HepG2 (cell line): Measurements from ENCODE around the gene ZNF280A. TPM values are rescaled to one million over a fixed set of nuclear protein-coding genes. Genes with fewer than 3 reads are reported as not detected.

ENCODE experiments used
- ATAC-seq: fragments of 200-7000 bp; cut with Tn5 transposase; 3 replicates; pipeline ENCODE4 v1.9.1; 2020; ENCODE audit warnings: mild to moderate bottlenecking, moderate library complexity
- BruUV-seq: library from RNA; stranded (reverse); fragments of 400-500 nt; replicated peaks from 2 replicates; lab custom pipeline; 2021; lab: Mats Ljungman, UMichigan
- CTCF ChIA-PET: fragments of 300-600 bp; formaldehyde crosslinking; extraction: SDS; loops from one replicate; lab custom pipeline; 2021; ENCODE audit warnings: low total read pairs, inconsistent platforms, low intra/inter-chr PET ratio; lab: Yijun Ruan, JAX
- POLR2A ChIA-PET: fragments of 350-600 bp; sonication (Branson Sonifier 250); formaldehyde crosslinking; loops from one replicate; lab custom pipeline; 2020; ENCODE audit warnings: antibody characterized with exemption, inconsistent platforms; lab: Yijun Ruan, JAX
- DNase-seq: peaks from one replicate; pipeline ENCODE4 v3.0.0-alpha.2; 2015; ENCODE audit warnings: low spot score
- FAIRE-seq: peaks from 3 replicates; lab custom pipeline; 2011; peaks lifted over from hg19 to GRCh38; lab: Jason Lieb, UNC
- H2AFZ ChIP-seq: one replicate; pipeline ENCODE4 v1.6.1; 2011; ENCODE audit warnings: low read length, inconsistent platforms
- H3K27ac ChIP-seq: fragments of 300-600 bp; 3 replicates; pipeline ENCODE4 v1.8.0; 2011; ENCODE audit warnings: mixed run types, mild to moderate bottlenecking, mixed read lengths, low read length, inconsistent platforms; ENCODE audit not compliant: insufficient read depth; ENCODE audit errors: extremely low read length
- H3K27me3 ChIP-seq, 2 experiments: fragments of 200-600 bp in 1 of 2; 2 replicates in 1 of 2; 3 replicates in 1 of 2; pipeline versions ENCODE4 v1.6.0 to v1.8.0; 2011; ENCODE audit warnings: low read length in 2 of 2, mild to moderate bottlenecking in 2 of 2, moderate library complexity in 2 of 2, inconsistent platforms in 1 of 2; ENCODE audit not compliant: insufficient read depth in 2 of 2, control insufficient read depth in 1 of 2
- H3K36me3 ChIP-seq, 2 experiments: fragments of 200-600 bp in 1 of 2; replicated peaks in 1 of 2; 2 replicates in 1 of 2; 3 replicates in 1 of 2; pipeline versions ENCODE4 v1.5.1 to v1.8.0; 2011; ENCODE audit warnings: low read length in 2 of 2, inconsistent platforms in 1 of 2; ENCODE audit not compliant: insufficient read depth in 2 of 2, control insufficient read depth in 1 of 2
- H3K4me1 ChIP-seq: 2 replicates; pipeline ENCODE4 v1.5.1; 2012; ENCODE audit warnings: low read length, inconsistent platforms; ENCODE audit not compliant: insufficient read depth
- H3K4me2 ChIP-seq: 2 replicates; pipeline ENCODE4 v1.6.0; 2011; ENCODE audit warnings: low read depth, low read length, inconsistent platforms
- H3K4me3 ChIP-seq, 3 experiments: fragments of 200-600 bp in 1 of 3; sonication (generic), shearing (Covaris generic) in 1 of 3; replicated peaks in 1 of 3; 2 replicates each; pipeline ENCODE4 v1.5.1; 2011 to 2016; ENCODE audit warnings: low read length in 3 of 3, inconsistent platforms in 2 of 3, low read depth in 2 of 3, mild to moderate bottlenecking in 2 of 3, control low read depth in 1 of 3, mixed read lengths in 1 of 3; ENCODE audit not compliant: insufficient read depth in 1 of 3
- H3K79me2 ChIP-seq: one replicate; pipeline ENCODE4 v1.6.1; 2011; ENCODE audit warnings: low read length, inconsistent platforms; ENCODE audit not compliant: insufficient read depth
- H3K9ac ChIP-seq: 2 replicates; pipeline ENCODE4 v1.6.0; 2011; ENCODE audit warnings: mild to moderate bottlenecking, low read depth, low read length, inconsistent platforms; ENCODE audit not compliant: insufficient read depth
- H3K9me3 ChIP-seq: 2 replicates; pipeline ENCODE4 v1.5.1; 2012; ENCODE audit warnings: mild to moderate bottlenecking, low read length
- H4K20me1 ChIP-seq: 2 replicates; pipeline ENCODE4 v1.6.0; 2011; ENCODE audit warnings: inconsistent platforms, mild to moderate bottlenecking, low read length, moderate library complexity; ENCODE audit not compliant: insufficient read depth
- BRF2 ChIP-seq: sonication (generic); formaldehyde crosslinking; IDR thresholded peaks from 2 replicates; pipeline ENCODE4 v1.8.1; 2022; ENCODE audit warnings: mild to moderate bottlenecking, missing genetic modification reagents
- CBX1 ChIP-seq: IDR thresholded peaks from one replicate; pipeline ENCODE4 v1.6.1; 2016; ENCODE audit warnings: antibody characterized with exemption, low read depth
- CREM ChIP-seq, 2 experiments: sonication (generic) in 1 of 2; formaldehyde crosslinking in 1 of 2; IDR thresholded peaks; 2 replicates each; pipeline versions ENCODE4 v1.4.0 to v1.6.1; 2016 to 2020; ENCODE audit warnings: antibody characterized with exemption in 1 of 2, mild to moderate bottlenecking in 1 of 2, missing genetic modification reagents in 1 of 2
- JUNB ChIP-seq: sonication (generic); formaldehyde crosslinking; IDR thresholded peaks from 2 replicates; pipeline ENCODE4 v1.8.0; 2022; ENCODE audit warnings: missing genetic modification reagents, mild to moderate bottlenecking, borderline replicate concordance
- SALL2 ChIP-seq: sonication (generic); formaldehyde crosslinking; IDR thresholded peaks from 2 replicates; pipeline ENCODE4 v1.8.1; 2023; ENCODE audit warnings: mild to moderate bottlenecking, missing genetic modification reagents, inconsistent platforms
- WIZ ChIP-seq: sonication (generic); formaldehyde crosslinking; IDR thresholded peaks from 2 replicates; pipeline ENCODE4 v1.5.1; 2020; ENCODE audit warnings: mild to moderate bottlenecking, missing genetic modification reagents
- ZMAT3 ChIP-seq: sonication (generic); formaldehyde crosslinking; conservative IDR thresholded peaks from 2 replicates; pipeline ENCODE4 v1.7.0; 2021; ENCODE audit warnings: missing genetic modification reagents
- ZNF292 ChIP-seq: sonication (generic); formaldehyde crosslinking; IDR thresholded peaks from 2 replicates; pipeline ENCODE4 v1.8.1; 2022; ENCODE audit warnings: mild to moderate bottlenecking, low read depth, missing genetic modification reagents, borderline replicate concordance
- ZNF441 ChIP-seq: sonication (generic); formaldehyde crosslinking; IDR thresholded peaks from 2 replicates; pipeline ENCODE4 v1.7.0; 2021; ENCODE audit warnings: missing genetic modification reagents, borderline replicate concordance
- ZNF460 ChIP-seq: sonication (generic); formaldehyde crosslinking; IDR thresholded peaks from 2 replicates; pipeline ENCODE4 v1.5.1; 2020; ENCODE audit warnings: missing genetic modification reagents, mild to moderate bottlenecking, borderline replicate concordance
- WGBS: methylation state at CpG from one replicate; pipeline ENCODE4 v1.1.6; 2017; ENCODE audit warnings: low lambda C conversion rate; 5-methylcytosine and 5-hydroxymethylcytosine counted together
- in situ Hi-C: cut with HindIII; loops from 2 replicates; pipeline ENCODE4 v1.10.0; 2017; ENCODE audit warnings: low pct_unique_long_range_greater_than_20kb; ENCODE audit not compliant: extremely low pct_ligation_motif_present
- intact Hi-C: fragments of 100-400 bp; cut with micrococcal nuclease; formaldehyde crosslinking; loops from one replicate; pipeline ENCODE4 v1.10.0; 2022; ENCODE audit not compliant: unreplicated experiment
- polyA plus RNA-seq, 8 experiments: library from polyadenylated mRNA; depleted of rRNA in 3 of 8; stranded (reverse) in 7 of 8; unstranded in 1 of 8; fragments of >200 nt; fragmentation: Illumina TruSeq in 4 of 8; extraction: Trizol in 4 of 8; gene quantifications; 2 replicates each; pipeline versions ENCODE4 v1.2.1 to v1.2.3, GENCODE V29; 2011 to 2016; ENCODE audit warnings: low read depth in 4 of 8, missing spikeins in 1 of 8, mixed read lengths in 1 of 8; ENCODE audit not compliant: insufficient read depth in 1 of 8
- total RNA-seq, 5 experiments: library from RNA; depleted of rRNA; stranded (reverse); fragments of >200 nt; fragmentation: Illumina TruSeq; extraction: Trizol; gene quantifications; 2 replicates each; pipeline ENCODE4 v1.2.3, GENCODE V29; 2016; ENCODE audit warnings: low read depth in 1 of 5

Gene ZNF280A
- total and polyA plus RNA-seq, 2 of the 13 experiments (the other 11 are each of a cell fraction or from before 2014, with no cell fraction given): 1.4 to 2.9 TPM

GRCh38 chr22:22465094-22465602, 54.9 kb downstream of the ZNF280A start:
- BruUV-seq: no TSS peak
- ChIA-PET CTCF (interaction anchor here (1.7 to 2.0 kb wide), 3 partner anchors 88 to 122 kb away, joined by 7 to 14 read pairs (median 8); no protein-coding TSS in a partner anchor), POLR2A (no interaction called here)
- H3K9me3 ChIP-seq: peaks cover 4% of the 10 kb centered on the region; the same call in 1 of the 2 replicates
- intact Hi-C loops (loop anchor here (10.0 kb wide), 1 partner anchor 120 kb away; no protein-coding TSS in a partner anchor), in situ Hi-C loops (no loop called here)
- FAIRE-seq: no peak
- H2AFZ ChIP-seq: no peak overlapping the region
- no peaks in the 10 kb centered on the region for H4K20me1 ChIP-seq
- H3K4me2 ChIP-seq: no peak overlapping the region
- no peaks in the 10 kb centered on the region for H3K79me2 ChIP-seq
- no peaks in the 10 kb centered on the region for H3K36me3 ChIP-seq
- no peak for DNase-seq
- ATAC-seq: no peak
- no peak overlapping the region for H3K27ac ChIP-seq
- TF ChIP-seq JUNB (CRISPR knock-in tag): no peak
- TF ChIP-seq WIZ (CRISPR knock-in tag): no peak
- TF ChIP-seq CBX1: no peak
- TF ChIP-seq ZNF292 (CRISPR knock-in tag): no peak
- no peak for TF ChIP-seq ZNF441 (CRISPR knock-in tag)
- TF ChIP-seq SALL2 (CRISPR knock-in tag): no peak
- TF ChIP-seq CREM (IDR thresholded peaks at IDR 0.05): no peak
- no peak for TF ChIP-seq CREM (CRISPR knock-in tag; IDR thresholded peaks at IDR 0.05)
- no peak for TF ChIP-seq ZMAT3 (CRISPR knock-in tag)
- TF ChIP-seq BRF2 (CRISPR knock-in tag): no peak
- TF ChIP-seq ZNF460 (CRISPR knock-in tag): no peak
- no peaks in the 10 kb centered on the region for H3K4me1 ChIP-seq
- H3K27me3 ChIP-seq: peaks cover 0 to 6% of the 10 kb centered on the region in 2 experiments; a peak in 1 of 5 replicates
- H3K4me3 ChIP-seq: no peak overlapping the region
- WGBS: 42% methylated on average over 7 of the region's 7 CpGs
- H3K9ac ChIP-seq: no peak overlapping the region
